Activated naive CD4-positive, alpha-beta T cell treated with Interleukin-2 at 50 U/mL for 16 hours (primary cell): ENCODE data around the gene PTAFR.

Source experiments
- DNase-seq: peaks from one replicate; pipeline ENCODE4 v3.0.0-alpha.2; 2020

Gene PTAFR

DNA sequence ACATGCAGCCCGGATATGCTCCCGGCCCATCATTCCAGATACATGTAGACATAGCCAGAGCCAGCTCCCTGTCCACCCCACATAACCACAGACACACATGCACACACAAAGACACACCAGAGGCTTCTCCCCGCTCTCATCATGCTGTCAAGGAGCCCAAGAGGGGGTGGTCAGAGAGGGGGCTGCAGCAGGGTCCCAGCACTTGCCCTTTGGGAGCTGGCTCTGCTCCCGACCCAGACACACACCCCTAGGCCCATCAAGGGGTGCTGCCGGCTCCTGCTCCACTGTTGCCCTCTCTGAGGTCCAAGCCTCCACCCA lies 2.6 kb downstream of the PTAFR start:
- DNase-seq: no peak

DNA sequence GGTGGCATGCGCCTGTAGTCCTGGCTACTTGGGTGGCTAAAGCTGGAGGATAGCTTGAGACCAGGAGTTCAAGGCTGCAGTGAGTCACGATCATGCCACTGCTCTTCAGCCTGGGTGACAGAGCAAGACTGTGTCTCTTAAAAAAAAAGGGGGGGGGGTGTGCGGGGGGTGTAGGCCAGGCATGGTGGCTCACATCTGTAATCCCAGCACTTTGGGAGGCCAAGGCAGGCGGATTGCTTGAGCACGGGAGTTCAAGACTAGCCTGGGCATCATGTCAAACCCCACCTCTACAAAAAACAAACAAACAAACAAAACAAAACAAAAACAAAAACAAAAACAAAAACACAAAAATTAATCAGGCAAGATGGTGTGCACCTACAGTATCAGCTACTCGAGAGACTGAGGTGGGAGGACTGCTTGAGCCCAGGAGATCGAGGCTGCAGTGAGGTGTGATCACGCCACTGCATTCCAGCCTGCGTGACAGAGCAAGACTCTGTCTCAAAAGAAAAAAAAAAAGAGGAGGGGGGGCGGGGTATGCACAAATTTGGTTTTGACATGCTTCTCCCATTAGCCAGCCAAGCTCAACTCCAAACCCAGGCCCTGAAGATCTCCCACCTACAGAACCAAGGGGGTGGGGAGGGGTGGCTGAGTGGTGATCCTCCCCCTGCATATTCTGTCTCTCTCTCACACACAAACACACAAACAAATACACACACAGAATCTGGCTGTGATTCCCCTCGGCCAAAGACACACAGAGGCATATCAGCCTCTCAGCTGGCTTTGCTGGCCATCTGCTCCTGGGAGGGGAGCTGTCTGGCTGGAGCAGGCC lies 3.1 kb downstream of the PTAFR start:
- no peak for DNase-seq

DNA sequence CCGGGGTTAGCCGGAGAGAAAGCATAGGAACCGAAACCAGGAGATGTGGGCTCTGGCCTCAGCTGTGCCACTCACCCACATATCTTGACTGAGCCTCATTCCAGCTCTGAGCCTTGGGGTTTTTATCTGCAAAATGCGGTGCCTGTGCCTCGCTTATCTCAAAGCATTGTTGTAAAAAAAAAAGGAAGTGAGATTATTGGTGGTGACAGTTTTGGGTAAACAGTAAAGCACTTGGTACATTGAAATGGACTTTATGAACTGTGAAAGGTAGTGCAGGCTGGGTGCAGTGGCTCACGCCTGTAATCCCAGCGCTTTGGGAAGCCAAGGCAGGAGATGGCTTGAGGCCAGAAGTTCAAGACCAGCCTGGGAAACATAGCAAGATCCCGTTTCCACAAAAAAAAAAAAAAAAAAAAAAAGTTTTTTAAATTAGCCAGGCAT lies 3.8 kb downstream of the PTAFR start:
- peak; percentile 36 for DNase-seq

DNA sequence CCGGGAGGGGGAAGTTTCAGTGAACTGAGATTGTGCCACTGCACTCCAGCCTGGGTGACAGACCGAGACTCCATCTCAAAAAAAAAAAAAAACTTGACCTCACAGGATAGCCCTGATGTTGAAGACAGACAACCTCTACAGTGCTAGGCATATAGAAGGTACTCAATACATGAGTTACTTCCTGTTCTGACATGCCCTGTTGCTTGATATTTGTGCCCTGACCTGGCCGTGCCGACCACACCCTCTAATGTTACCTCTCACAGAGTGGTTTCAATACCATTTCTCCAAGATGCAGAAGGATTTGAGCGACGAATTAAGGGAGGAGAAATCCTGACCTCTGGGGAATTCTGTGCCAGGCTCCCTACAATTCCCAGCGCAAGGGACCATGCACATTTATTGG lies 5.2 kb downstream of the PTAFR start:
- DNase-seq: no peak

DNA sequence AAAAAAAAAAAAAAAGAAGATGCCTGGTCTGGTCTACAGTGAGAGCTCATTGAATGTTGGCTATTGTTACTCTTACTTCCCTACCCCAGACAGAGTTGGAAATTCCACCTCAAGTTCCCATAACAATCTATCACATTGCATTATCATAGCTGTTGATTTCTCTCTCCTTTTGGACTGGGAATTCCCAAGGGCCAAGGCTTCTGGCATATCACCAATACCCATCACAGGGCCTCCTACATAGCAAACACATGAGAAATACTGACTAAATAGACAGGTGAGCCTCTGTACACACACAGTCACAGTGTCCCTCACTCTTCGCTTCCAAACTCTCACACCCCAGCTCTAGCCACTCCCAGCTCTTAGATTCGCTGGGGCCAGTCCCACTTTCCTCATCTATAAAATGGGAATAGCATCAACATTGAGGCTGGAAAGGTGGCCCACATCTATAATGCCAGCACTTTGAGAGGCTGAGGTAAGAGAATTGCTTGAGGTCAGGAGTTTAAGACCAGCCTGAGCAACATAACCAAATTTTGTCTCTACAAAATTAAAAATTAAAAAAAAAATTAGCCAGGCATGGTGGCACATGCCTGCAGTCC lies 6.4 kb downstream of the PTAFR start:
- no peak for DNase-seq

DNA sequence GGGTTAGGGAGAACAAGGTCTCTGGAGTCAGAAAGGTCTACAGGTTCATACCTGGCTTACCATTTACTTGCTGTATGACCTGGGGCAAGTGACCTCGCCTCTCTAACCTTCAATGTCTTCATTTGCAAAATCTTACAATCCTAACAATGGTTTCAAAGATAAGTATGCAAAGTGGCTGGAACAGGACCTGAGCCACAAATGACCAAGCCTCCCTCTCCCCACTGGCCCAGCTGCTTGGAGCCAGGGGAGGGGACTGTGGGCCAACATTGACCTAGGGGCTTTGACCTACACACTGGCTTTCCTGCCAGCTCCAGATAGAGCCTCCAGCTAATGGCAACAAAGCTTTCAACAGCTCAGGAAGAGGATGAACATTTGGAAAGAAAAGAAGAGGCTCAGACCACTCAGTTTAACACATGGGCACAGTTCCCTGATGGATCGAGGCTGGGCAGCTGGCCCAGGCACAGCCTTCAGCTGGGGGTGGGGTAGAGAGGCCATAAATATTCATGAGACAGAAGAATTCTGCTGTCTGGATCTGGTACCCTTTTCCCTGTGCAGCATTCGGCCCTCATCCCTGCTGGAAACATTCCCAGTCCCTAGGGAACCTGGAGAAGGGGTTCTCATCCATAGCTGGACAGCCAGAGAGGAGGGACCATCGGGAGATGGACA lies 12.9 kb downstream of the PTAFR start:
- DNase-seq: no peak

DNA sequence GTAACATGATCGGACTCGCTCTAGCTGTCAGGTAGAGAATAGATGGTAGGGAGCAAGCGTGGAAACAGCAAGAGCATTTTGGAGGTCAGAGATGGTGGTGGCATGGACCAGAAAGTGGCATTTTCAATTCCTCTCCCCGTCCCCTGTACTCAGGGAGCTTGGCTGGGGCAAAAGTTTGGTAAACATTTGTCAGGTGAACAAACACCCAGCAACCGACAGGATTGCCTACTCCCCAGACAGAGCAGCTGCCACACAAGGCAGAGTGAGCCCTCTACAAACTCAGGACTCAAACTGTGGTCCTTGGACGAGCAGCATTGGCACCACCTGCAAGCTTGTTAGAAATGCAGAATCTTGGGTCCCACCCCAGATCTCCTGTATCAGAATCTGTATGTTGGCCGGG lies 14.3 kb downstream of the PTAFR start:
- no peak for DNase-seq

DNA sequence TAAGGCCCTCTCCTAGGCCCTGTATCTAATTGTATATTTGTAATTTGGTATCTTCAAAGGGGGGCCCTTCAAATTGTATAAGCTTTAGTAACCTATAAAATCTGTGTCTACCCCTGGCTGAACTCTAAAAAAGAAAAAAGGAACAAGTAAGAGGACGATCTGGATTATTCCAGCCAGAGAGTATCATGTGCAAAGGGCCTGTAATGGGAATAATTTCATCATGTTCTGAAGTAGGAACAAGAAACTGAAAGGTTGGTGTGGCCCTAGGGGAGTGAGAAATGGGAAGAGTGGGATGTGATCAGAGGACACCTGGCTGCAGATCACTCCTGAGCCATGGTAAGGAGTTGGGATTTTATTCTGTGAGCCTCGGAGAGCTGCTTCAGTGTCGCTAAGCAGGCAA lies 14.7 kb downstream of the PTAFR start:
- no peak for DNase-seq

DNA sequence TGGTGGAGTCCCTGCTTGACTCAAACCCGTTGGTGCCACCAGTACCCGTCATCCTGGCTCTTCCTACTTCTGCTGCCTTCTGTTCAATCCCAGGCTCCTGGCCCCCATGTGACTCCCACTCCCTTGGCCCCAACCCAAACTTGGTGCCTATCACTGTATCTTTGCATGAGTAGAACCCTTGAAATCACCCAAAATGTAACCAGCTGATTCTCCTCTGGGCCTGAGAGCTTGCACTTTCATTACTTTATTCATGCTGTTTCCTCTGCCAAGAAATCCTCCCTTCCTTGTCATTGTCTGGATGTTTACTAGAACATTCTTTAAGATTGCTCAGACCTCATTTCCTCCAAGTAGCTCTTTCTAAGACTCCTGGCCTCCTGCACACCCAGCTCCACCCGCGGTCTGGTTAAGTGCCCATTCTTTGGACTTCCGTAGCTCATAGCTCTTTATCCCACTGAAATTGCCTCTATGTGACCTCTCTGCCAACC lies 15.7 kb downstream of the PTAFR start:
- no peak for DNase-seq

DNA sequence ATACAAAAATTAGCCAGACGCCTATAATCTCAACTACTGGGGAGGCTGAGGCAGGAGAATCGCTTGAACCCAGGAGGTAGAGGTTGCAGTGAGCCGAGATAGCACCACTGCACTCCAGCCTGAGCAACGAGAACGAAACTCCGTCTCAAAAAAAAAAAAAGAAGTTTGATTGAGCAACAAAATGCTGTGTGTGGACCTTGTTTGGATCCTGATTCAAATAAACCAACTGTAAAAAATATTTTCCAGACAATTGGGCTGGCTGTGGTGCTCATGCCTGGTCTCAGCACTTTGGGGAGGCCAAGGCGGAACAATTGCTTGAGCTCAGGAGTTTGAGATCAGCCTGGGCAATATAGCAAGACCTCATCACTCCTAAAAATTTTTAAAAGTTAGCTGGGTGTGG lies 16.8 kb downstream of the PTAFR start:
- no peak for DNase-seq

DNA sequence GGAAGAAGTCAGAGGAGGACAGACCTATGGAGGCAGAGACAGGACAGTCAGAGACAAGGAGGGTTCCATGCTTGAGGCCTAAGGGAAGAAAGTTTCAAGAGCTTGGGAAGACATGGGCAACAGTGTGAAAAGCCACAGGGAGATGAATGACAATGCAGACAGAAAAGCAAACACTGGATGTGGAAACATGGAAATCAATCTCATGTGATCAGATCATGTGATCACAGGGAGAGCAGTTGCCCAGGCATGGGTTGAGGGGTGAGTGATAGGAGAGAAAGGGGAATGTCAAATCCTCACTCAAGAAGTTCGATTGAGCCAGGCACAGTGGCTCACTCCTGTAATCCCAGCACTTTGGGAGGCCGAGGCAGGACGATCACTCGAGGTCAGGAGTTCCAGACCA lies 17.2 kb downstream of the PTAFR start:
- DNase-seq: no peak

DNA sequence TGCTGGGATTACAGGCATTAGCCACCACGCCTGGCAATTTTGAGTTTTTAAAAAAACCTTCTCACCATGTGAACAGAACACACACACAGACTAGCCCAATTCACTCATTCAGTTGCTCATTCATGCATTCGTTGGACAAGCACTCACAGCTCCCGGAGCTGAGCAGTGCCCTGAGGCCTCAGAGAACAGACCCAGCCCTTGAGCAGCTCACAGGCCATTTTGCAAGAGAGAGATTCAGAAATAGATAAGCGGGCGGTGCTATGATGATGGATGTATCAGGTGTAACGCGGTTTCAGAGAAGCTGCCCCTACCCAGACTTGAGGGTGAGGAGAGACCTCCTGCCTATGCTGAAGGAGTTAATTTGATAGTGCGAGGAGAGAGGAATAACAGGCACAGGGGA lies 18.6 kb downstream of the PTAFR start:
- no peak for DNase-seq

DNA sequence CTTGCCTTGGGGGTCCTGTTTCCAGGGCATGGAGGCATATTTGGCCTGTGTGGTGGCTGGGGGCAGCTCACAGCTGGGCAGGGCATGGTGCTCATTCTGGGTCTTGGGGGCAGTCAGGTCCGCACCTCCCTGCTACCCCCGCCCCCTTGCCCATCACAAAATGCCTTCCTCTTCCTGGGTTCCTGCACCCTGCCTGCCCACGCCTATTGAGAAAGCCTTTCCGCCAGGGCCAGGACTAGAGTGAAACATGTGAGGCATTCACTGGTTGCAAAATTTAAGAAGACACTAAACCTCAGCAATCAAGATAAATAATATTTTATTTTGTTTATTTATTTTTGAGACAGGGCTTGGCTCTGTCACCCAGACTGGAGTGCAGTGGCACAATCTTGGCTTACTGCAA lies 19.7 kb downstream of the PTAFR start:
- DNase-seq: no peak

DNA sequence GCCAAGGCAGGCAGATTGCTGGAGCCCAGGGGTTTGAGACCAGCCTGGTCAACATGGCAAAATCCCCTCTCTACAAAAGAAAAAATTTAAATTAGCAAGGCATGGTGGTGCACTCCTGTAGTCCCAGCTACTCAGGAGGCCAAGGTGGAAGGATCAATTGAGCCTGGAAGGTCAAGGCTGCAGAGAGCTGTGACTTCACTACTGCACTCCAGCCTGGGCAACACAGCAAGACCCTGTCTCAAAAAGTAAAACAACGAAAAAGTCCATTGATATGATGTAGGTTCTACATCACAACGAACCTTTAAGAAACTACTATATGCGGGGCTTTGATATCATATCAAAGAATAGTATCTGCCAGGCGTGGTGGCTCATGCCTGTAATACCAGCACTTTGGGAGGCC lies 20.9 kb downstream of the PTAFR start:
- no peak for DNase-seq

DNA sequence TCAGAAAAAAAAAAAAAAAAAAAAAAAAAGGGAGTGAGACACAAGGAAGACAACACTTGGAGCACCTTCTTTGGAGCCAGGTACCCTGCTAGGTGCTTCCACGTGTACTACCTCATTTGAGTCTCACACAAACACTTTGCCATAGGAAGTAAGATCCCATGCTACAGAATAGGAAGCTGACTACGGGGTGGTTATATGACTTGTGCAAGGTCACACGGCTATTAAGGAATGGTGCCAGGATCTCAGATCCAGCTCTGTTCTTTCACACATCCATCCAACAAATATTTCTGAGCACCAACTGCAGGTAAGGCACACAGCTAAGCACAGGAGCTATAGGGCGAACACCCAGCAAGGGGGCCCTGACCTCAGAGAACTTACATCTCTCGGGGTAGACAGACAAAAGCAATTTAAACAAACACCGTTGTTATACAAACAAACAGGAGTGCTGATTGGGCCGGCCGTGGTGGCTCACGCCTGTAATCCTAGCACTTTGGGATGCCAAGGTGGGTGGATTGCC lies 22.4 kb downstream of the PTAFR start:
- no peak for DNase-seq

DNA sequence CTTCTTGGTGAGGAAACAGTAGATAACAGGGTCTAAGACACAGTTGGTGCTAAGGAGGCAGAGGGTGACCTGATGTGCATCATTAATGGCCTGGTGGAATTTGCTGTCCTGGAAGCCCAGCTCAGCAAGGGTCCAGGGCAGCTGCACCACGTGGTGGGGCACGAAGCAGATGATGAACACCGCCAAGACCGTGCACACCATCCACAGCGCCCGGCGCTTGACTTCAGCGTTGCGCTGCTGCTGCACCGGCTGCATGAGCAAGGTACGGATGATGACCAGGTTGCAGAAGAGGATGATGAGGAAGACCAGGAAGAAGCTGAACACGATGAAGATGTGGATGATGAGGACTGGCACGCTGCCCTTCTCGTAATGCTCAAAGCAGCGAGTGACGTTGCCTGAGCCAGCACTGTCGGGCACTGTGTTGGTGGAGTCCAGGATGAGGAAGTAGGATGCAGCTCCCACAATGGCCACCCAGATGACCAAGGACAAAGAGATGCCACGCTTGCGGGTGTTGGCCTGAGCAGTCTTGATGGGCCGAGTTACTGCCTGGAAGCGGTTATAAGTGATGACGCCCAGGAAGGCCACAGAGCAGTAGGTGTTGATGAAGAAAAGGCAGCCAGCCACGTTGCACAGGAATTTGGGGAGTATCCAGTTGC lies 26.2 kb downstream of the PTAFR start:
- no peak for DNase-seq

DNA sequence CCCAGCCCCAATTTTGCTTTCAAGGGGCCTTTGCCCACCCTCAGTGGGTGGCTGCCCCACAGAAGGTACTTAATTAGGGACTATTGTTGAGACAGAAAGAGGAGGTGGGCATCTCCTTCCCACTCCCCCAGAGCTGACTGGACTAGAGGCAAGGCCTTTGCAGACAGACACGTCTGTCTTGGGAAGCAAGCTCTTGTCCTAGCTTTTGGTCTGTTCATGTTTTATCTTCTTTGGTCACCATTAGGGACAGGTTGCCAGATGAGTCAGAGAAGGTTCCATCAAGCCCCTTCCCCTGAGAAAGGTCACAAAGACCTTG lies 27.7 kb downstream of the PTAFR start:
- DNase-seq: no peak

DNA sequence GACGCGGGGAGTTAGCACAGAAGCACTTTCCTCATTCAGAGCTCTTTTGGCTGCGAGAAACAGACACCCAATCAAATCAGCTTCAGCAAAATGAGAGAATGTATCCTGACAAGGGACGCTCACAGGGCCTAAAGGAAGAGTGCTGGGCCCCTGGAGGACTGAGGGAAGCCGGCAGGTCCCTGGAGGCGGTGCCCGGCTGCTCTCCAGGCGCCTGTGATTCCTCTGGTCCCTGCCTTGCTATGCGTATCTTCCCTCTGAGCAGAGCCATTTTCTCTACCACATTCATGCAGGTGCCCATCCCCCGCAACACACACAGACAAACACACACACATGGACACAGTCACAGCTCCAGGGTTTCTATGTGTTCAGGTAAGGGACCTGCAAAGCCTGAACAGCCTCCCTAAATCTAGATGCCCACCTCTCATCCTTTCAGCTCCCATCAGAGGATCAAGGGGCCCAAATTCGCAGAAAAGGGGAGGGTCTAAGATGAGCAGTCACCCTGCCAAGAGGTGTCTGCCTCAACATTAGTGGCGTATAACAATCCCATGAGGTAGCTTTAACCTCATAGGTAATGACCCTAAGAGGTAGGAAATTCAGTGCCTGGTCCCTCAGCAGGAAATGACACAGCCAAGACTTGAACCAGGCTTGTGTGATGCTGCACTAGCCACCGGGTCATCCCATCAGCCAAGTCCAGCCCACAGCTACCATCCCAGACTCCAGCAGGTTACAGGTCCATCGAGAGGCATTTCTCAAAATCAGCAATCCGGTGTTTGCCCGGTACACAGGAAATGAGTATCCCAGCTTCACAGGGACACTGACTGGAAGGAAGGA lies 29.0 kb downstream of the PTAFR start:
- DNase-seq: no peak

DNA sequence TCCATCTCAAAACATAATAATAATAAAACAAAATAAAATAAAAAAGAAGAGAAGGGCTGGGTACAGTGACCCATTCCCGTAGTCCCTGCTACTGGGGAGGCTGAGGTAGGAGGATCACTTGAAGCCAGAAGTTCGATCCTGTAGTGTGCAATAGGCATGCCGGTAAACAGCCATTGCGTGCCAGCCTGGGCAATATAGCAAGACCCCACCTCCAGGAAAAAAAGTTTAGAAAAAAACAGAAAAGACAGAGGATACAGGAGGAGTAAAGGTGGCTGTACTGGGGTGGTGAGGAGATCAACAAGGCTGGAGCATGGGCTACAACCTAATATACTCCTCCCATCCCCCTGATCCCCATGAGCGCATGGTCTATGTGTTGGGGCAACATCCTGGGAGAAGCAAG lies 30.8 kb downstream of the PTAFR start:
- no peak for DNase-seq

DNA sequence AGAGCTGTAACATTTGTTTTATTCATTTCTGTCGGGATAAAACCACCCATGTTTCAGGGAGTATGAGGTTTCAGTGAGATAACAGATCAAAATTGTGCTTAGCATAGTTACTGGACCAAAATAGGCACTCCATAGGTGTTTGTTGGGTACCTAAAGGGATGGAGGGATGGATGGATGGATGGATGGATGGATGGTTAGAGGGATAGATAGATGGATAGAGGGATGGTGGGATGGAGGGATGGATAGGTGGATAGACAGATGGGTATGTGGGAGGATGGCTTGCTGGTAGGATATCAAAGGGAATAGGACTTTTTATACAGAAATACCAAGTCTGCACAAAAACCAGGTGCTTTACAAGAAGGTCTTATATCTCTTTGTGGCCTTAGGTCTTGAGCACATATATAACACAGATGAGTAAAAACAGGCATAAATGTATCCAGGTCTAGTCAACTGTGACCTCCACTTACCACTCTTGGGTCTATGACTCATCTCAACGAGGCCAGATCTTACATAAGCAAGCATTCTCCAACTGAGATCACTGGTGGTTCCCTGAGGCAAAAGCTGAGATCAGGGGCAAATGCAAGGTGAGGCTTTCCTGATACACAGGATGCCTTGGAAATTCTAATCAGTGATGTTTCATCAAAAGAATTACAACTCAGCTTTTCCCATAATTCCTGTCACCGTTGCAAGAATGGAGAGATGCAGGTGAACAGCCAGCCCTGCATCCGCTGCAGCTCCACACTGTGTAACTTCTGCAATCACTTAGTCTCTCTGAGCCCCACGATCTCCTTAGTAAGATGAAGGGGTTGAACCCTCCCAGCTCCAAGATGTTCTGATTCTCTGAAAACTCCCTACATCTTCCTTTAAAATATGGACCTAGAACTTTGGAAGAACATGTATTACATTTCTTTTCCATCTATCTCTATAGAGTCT lies 32.0 kb downstream of the PTAFR start:
- DNase-seq: peak; percentile 13

DNA sequence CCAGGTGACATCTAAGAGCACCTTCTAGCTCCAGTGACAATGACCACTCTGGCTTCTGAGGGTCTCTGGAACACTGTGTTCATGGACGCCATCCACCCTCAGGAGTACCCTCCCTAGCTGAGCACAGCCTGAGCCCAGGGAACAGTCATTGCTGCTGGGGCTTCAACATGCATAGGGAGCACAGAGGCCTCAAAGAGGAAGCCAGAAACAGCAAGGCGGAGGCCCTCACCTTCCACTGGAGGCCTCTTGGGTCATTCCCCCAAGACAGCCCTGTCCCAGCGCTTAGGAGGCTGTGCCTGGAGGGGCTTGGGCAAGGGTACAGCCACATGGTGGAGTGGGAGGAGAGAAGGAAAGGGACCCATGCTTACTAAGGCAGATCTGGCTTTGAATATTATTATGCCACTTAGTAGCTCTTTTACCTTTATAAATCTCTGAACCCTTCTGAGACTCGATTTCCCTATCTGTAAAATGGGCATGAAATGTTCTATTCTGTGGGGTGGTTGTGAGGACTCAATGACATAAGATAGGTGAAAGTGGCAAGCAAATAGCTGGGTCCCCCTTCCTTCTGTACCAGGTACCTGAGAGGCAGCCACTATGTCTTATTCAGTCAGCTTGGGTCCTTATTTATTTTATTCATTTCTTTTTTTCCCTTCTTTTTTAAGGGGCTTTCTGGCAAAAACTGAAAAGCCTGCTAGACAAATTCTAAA lies 32.8 kb downstream of the PTAFR start:
- no peak for DNase-seq
